RWPE2 (cell line): ENCODE data around the gene MIEF2.

Source experiments
- ATAC-seq: fragments of 200-7000 bp; cut with Tn5 transposase; 3 replicates; pipeline ENCODE4 v1.9.1; 2021; ENCODE audit warnings: low read depth
- DNase-seq: peaks from one replicate; pipeline ENCODE4 v3.0.0-alpha.2; 2020; ENCODE audit warnings: low spot score
- H3K27ac ChIP-seq: fragments of 450-650 bp; 2 replicates; pipeline ENCODE4 v1.5.1; 2017; ENCODE audit warnings: mild to moderate bottlenecking; ENCODE audit not compliant: poor library complexity, severe bottlenecking
- H3K27me3 ChIP-seq: fragments of 250-450 bp; sonication (Bioruptor Pico); 2 replicates; pipeline ENCODE4 v1.5.1; 2021; ENCODE audit warnings: mild to moderate bottlenecking, moderate library complexity; ENCODE audit not compliant: insufficient read depth, poor library complexity, severe bottlenecking
- H3K36me3 ChIP-seq: fragments of 250-450 bp; sonication (Bioruptor Pico); 2 replicates; pipeline ENCODE4 v1.5.1; 2020; ENCODE audit warnings: low read depth, mild to moderate bottlenecking, moderate library complexity
- H3K4me1 ChIP-seq: fragments of 250-450 bp; sonication (Bioruptor Pico); 2 replicates; pipeline ENCODE4 v1.5.1; 2021; ENCODE audit warnings: mild to moderate bottlenecking, moderate library complexity; ENCODE audit not compliant: insufficient read depth, poor library complexity, severe bottlenecking
- H3K4me3 ChIP-seq: fragments of 250-450 bp; sonication (Bioruptor Pico); 2 replicates; pipeline ENCODE4 v1.5.1; 2021; ENCODE audit warnings: mild to moderate bottlenecking, moderate library complexity; ENCODE audit not compliant: severe bottlenecking
- H3K9me3 ChIP-seq: fragments of 250-450 bp; sonication (Bioruptor Pico); 2 replicates; pipeline ENCODE4 v1.5.1; 2021; ENCODE audit warnings: mild to moderate bottlenecking, moderate library complexity; ENCODE audit not compliant: severe bottlenecking
- TF ChIP-seq, protein P1 (sequence below): fragments of 450-650 bp; IDR thresholded peaks from one replicate; pipeline ENCODE4 v1.5.1; 2017; ENCODE audit warnings: mild to moderate bottlenecking, moderate library complexity; ENCODE audit not compliant: poor library complexity, severe bottlenecking

Gene MIEF2

DNA sequence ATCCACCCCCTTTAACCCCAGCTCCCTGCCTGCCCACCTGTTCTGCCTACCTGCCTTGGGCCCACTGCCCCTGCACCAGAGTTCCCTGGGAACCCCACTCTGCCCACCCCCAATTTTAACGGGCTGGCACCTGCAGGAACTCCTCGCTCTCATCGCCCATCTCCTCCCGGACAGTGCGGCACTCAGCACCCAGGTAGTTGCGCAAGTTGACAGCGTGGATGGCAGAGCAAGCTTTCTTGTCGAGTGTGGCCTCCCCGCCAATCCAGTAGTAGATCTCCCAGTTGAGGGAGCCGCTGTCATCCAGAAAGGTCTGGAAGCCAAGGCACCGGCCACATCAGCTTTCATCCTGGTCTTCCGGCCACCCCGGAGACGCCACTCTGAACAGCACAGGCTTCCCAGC, 9.8 kb upstream of the MIEF2 start:
- no peaks in the 10 kb centered on the region for H3K27me3 ChIP-seq
- H3K9me3 ChIP-seq, result no peaks in the 10 kb centered on the region
- H3K4me3 ChIP-seq, result no peak overlapping the region
- TF ChIP-seq, protein P1, sequence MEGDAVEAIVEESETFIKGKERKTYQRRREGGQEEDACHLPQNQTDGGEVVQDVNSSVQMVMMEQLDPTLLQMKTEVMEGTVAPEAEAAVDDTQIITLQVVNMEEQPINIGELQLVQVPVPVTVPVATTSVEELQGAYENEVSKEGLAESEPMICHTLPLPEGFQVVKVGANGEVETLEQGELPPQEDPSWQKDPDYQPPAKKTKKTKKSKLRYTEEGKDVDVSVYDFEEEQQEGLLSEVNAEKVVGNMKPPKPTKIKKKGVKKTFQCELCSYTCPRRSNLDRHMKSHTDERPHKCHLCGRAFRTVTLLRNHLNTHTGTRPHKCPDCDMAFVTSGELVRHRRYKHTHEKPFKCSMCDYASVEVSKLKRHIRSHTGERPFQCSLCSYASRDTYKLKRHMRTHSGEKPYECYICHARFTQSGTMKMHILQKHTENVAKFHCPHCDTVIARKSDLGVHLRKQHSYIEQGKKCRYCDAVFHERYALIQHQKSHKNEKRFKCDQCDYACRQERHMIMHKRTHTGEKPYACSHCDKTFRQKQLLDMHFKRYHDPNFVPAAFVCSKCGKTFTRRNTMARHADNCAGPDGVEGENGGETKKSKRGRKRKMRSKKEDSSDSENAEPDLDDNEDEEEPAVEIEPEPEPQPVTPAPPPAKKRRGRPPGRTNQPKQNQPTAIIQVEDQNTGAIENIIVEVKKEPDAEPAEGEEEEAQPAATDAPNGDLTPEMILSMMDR, result no peak
- H3K4me1 ChIP-seq, result peaks cover 4% of the 10 kb centered on the region
- ATAC-seq (no peak), DNase-seq (no peak)
- H3K27ac ChIP-seq, result no peak overlapping the region
- peaks cover 96% of the 10 kb centered on the region for H3K36me3 ChIP-seq

DNA sequence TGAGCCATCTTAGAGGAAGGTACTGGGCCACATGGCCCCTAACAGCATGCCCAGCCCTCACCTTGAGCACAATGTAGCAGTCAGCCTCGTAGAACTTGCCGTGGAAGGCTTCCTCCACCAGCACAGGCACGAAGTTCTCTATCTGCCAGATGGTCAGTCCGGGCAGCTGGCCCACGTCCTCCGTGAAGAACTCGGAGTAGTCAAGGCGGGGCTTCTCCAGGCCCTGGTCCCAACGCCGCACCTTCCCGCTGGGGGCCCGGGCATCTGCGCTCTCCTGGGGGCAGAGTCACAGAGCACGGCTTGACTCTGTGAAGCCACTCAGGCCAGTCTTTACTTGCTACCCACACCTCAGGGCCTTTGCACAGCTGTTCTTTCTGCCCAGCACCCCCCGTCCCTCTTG, 9.3 kb upstream of the MIEF2 start:
- Histone ChIP-seq H3K27ac (no peak overlapping the region), H3K4me1 (peaks cover 4% of the 10 kb centered on the region), H3K36me3 (peaks cover 96% of the 10 kb centered on the region), H3K4me3 (no peak overlapping the region), H3K27me3 (no peaks in the 10 kb centered on the region), H3K9me3 (no peaks in the 10 kb centered on the region)
- no peak for ATAC-seq
- no peak for DNase-seq
- TF ChIP-seq, protein P1, result no peak

DNA sequence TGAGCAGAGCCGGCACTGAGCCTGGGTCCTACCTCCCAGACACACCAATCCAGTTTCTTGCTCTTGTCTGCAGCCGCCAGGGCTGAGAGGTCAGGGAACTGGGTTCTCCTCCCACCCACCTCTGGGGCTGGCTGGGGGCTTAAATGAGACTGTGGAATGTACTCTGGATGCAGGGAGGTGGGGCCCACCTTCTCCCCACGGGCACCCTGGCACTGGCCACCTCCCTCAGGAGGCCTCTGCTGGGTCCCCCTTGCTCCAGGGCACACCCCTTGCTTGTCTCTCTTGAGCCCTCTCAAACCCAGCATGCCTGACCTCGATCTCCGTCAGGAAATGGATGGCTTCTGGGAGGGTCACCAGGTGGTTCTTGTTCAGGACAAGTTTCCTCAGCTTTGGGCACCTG, 8.3 kb upstream of the MIEF2 start:
- H3K27me3 ChIP-seq, result no peaks in the 10 kb centered on the region
- no peak overlapping the region for H3K4me3 ChIP-seq
- H3K36me3 ChIP-seq, result peaks cover 98% of the 10 kb centered on the region
- TF ChIP-seq, protein P1, result no peak
- no peak for ATAC-seq
- H3K4me1 ChIP-seq, result peaks cover 3% of the 10 kb centered on the region
- no peaks in the 10 kb centered on the region for H3K9me3 ChIP-seq
- DNase-seq, result no peak
- H3K27ac ChIP-seq, result no peak overlapping the region

DNA sequence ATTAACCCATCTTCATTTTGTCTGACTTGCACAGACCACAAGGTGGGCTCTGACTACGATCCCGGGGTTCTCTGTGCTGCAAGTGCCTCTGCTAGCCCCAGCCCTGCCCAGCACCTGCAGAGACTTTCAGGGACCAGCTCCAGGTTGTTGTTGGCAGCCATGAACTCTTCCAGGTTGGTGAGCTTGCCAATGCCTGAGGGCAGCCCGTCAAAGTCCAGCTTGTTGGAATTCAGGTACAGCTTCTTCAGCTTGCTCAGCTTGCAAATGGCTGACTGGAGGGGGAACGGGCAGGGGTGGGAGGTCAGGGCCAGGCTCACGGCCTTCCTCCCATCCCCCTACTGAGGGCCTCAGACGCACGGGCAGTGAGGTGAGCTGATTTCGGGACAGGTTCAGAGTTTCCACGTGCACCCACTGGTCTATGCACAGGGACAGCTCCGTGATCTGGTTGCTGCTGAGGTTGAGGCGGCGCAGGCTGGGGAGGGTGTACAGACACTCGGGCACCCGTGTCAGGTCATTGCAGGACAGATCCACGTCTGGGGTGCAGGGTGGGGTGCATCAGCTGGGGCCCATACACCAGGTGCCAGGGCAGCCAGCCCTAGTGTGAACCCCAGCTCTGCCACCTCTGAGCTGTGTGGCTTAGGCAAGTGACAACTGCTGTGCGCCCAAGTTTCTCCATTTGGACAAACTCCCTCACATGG, 7.1 kb upstream of the MIEF2 start:
- Histone ChIP-seq H3K4me1 (peaks cover 3% of the 10 kb centered on the region), H3K9me3 (no peaks in the 10 kb centered on the region), H3K4me3 (no peak overlapping the region), H3K27me3 (no peaks in the 10 kb centered on the region), H3K36me3 (peaks cover 86% of the 10 kb centered on the region), H3K27ac (no peak overlapping the region)
- DNase-seq (no peak), ATAC-seq (no peak)
- TF ChIP-seq, protein P1, result no peak
